HG02763 (cell line): ENCODE data around the gene WFDC2.

Source experiments
- ATAC-seq: cut with Tn5 transposase; IDR thresholded peaks from one replicate; pipeline ENCODE4 v1.9.1; 2021; ENCODE audit warnings: mild to moderate bottlenecking, moderate library complexity; ENCODE audit not compliant: unreplicated experiment

WFDC2 gene

GRCh38 chr20:45495501-45495941 is 26.0 kb downstream of the WFDC2 start:
- no peak for ATAC-seq

- no peak for ATAC-seq
Measured at GRCh38 chr20:45496166-45496565, 26.6 kb downstream of the WFDC2 start.

- no peak for ATAC-seq
Measured at GRCh38 chr20:45497971-45498494, 28.5 kb downstream of the WFDC2 start.

- no peak for ATAC-seq
Measured at GRCh38 chr20:45500022-45500421, 30.5 kb downstream of the WFDC2 start.

- ATAC-seq, result no peak
Measured at GRCh38 chr20:45501600-45501999, 32.0 kb downstream of the WFDC2 start.

GRCh38 chr20:45502561-45502960 is 33.0 kb downstream of the WFDC2 start:
- no peak for ATAC-seq

GRCh38 chr20:45503403-45503802 is 33.9 kb downstream of the WFDC2 start:
- ATAC-seq, result no peak

GRCh38 chr20:45506398-45506797 is 36.8 kb downstream of the WFDC2 start:
- no peak for ATAC-seq

GRCh38 chr20:45507011-45507820 is 37.7 kb downstream of the WFDC2 start:
- no peak for ATAC-seq

GRCh38 chr20:45508068-45508886 is 38.7 kb downstream of the WFDC2 start:
- ATAC-seq, result no peak

GRCh38 chr20:45509091-45509490 is 39.5 kb downstream of the WFDC2 start:
- no peak for ATAC-seq

GRCh38 chr20:45510242-45510862 is 40.8 kb downstream of the WFDC2 start:
- ATAC-seq, result no peak

GRCh38 chr20:45515147-45515913 is 45.8 kb downstream of the WFDC2 start, which contains the start of gene SPINT3:
Gene SPINT3, minus strand, starts transcription at chr20:45515622. Its CDS starts 14 bp downstream, at chr20:45515608.
- ATAC-seq, result no peak

- ATAC-seq, result no peak
Measured at GRCh38 chr20:45518282-45518681, 48.7 kb downstream of the WFDC2 start.

- ATAC-seq, result no peak
Measured at GRCh38 chr20:45523821-45524220, 54.3 kb downstream of the WFDC2 start.

- ATAC-seq, result no peak
Measured at GRCh38 chr20:45527294-45527693, 57.7 kb downstream of the WFDC2 start.
